ENCODE data around the gene R3HDM2. TPM values are rescaled to one million over a fixed set of nuclear protein-coding genes. Genes with fewer than 3 reads are reported as not detected.
A peak's percentile ranks its signal among the peaks of the same experiment; 100 is the strongest.
"Not testable (repeated sequence)": the region's sequence is repeated elsewhere in the genome, so short reads cannot be mapped to it uniquely, and the experiment has no call there.

R3HDM2 gene
- total RNA-seq, 2 donors from 2014 or later = 49.7 to 51.8 TPM

DNA sequence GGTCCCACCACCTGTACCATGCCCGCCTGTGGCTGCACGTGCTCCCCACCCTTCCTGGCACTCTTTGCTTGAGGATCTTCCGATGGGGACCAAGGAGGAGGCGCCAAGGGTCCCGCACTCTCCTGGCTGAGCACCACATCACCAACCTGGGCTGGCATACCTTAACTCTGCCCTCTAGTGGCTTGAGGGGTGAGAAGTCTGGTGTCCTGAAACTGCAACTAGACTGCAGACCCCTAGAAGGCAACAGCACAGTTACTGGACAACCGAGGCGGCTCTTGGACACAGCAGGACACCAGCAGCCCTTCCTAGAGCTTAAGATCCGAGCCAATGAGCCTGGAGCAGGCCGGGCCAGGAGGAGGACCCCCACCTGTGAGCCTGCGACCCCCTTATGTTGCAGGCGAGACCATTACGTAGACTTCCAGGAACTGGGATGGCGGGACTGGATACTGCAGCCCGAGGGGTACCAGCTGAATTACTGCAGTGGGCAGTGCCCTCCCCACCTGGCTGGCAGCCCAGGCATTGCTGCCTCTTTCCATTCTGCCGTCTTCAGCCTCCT, 25.4 kb upstream of the R3HDM2 start:
- intact Hi-C loops (cut with DNase I) = loop anchor here in 1 of 2 donors (5.0 kb wide), 1 partner anchor 149 kb away; no protein-coding TSS in a partner anchor
- DNase-seq (ENCODE audit: low spot score) = peak; percentile 71

DNA sequence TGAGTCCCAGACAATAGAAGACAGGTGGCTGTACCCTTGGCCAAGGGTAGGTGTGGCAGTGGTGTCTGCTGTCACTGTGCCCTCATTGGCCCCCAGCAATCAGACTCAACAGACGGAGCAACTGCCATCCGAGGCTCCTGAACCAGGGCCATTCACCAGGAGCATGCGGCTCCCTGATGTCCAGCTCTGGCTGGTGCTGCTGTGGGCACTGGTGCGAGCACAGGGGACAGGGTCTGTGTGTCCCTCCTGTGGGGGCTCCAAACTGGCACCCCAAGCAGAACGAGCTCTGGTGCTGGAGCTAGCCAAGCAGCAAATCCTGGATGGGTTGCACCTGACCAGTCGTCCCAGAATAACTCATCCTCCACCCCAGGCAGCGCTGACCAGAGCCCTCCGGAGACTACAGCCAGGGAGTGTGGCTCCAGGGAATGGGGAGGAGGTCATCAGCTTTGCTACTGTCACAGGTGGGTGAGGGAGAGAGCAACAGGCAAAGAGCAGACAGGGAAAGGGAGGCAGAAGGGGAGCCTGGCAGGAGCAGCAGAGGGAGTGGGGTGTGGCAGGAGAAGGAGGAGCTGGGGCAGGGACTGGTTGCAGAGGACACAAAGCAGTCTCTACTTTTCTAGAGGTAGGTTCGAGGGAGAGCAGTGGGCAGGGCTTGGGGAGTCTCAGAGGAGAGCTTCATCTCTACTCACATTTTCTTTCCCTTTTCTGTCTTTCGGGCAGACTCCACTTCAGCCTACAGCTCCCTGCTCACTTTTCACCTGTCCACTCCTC, 24.7 kb upstream of the R3HDM2 start:
- DNase-seq (ENCODE audit: low spot score) = peak; percentile 42
- intact Hi-C loops (cut with DNase I) = loop anchor here in 1 of 2 donors (5.0 kb wide), 1 partner anchor 148 kb away; no protein-coding TSS in a partner anchor

DNA sequence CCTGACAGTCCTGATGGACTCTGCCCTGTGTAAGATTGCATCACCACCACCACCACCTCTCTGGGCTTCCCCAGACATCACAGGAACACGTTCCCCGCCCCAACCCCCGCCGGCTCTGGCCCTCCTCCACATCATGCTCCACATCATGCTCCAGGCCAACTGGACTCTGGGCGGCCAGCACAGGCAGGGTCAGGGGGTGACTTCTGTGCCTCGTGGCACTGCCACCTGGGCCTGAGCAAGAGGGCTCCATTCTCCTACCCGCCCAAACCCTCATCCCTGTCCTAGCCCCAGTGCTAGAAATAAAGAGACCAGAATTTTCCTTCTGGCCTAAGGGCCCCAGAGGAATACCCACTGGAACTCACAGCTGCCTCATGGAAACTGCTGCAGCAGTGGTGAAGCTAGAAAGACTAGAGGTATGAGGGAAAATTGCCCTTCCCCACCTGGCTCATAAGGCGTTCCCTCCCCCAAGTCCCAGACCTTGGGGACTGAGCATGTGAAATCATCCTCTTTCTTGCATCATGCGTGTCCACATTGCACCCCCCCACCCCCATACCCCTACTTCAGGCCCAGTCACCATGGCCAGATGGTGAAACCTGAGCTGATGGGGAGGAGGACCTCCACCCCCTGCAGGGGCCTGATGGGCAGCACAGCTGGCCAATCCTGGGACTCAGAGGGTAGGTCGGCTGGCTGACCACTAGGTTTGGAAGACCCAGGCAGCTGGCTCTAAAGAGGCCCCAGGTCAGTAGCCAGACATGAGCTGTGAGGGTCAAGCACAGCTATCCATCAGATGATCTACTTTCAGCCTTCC, 23.9 kb upstream of the R3HDM2 start, which contains the start of gene INHBE:
INHBE (plus strand) TSS at position 742 of the 808 bp plus-strand sequence. CDS start 230 bp downstream, outside the sequence.
- intact Hi-C loops (cut with DNase I) = loop anchor here (5.0 kb wide), 2 partner anchors 147 to 192 kb away; no protein-coding TSS in a partner anchor
- DNase-seq (ENCODE audit: low spot score) = peak; percentile 77

DNA sequence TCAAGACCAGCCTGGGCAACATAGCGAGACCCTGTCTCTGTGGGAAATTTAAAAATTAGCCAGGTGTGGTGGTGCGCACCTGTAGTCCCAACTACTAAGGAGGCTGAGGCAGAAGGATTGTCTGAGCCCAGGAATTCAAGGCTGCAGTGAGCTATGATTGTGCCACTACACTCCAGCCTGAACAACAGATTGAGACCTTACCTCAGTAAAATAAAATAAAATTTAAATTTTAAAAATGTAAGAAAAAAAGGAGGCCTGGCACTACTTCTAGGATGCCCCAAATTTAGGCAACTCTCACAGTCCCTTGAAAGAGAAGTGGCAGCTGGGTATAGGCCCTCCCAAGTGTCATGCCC, 23.3 kb upstream of the R3HDM2 start:
- DNase-seq (ENCODE audit: low spot score) = no peak
- intact Hi-C loops (cut with DNase I) = loop anchor here (5.0 kb wide), 2 partner anchors 147 to 192 kb away; no protein-coding TSS in a partner anchor

DNA sequence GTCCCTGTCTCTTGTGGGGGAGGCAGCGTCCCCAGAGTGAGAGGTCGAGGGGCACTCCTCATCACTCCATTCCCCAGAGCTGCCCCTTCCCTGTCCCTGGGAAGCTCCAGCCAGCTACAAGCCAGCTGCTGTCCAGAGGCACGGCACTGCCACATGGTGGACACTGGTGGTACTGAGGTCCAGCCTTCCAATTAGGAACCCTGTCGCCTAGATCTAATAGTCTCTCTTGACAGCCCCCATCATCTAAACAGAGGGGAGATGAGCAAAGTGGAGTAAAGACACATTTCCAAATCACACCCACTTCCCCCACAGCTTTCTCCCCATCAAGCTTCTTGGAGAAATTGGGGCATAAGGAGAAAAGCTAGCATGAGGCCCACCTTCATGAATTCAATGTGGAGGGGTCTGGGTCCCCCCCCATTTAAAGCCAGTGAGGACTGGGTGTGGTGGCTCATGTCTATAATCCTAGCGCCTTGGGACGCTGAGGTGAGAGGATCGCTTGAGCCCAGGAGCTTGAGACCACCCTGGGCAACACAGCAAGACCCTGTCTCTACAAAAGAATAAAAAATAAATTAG, 22.2 kb upstream of the R3HDM2 start:
- intact Hi-C loops (cut with DNase I) = loop anchor here (5.0 kb wide), 2 partner anchors 146 to 191 kb away; no protein-coding TSS in a partner anchor
- peak; percentile 93 for DNase-seq (ENCODE audit: low spot score)

DNA sequence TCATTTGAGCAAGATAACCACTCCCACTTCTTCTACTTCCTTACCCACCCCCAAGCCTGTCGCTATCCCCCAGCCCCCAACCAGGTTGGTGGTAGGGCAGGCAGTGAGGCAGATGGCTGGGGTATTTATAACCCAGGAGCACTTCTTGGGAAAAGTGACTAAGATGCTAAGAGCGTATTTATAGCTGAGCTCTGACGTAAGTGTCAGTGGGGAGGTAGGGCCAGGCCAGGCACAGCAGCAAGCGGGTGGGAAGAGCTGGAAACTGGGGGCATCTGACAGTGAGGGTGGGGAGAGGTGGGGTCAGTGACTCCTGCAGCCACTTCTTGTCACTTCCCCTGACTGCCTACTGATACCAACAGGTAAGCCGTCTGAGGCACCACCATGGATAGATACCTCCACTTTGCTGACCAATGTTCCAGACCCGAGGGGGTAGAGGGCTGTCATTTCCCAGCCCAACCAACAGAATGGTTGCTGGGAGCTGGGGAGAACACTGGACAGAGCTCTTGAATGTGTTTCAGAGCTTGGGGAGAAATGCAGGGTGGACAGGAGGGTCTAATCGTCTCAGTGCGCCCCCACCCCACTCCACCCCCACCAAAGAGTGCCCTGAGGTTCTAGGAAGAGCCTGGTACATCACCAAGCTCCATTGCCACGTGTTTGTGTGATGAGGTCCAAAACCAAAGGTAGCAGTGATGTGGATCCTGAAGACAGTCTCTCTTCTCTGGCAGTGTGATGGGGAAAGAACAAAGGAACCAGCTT, 21.5 kb upstream of the R3HDM2 start:
- intact Hi-C loops (cut with DNase I) = loop anchor here (5.0 kb wide), 2 partner anchors 145 to 190 kb away; no protein-coding TSS in a partner anchor
- peak; percentile 78 for DNase-seq (ENCODE audit: low spot score)

DNA sequence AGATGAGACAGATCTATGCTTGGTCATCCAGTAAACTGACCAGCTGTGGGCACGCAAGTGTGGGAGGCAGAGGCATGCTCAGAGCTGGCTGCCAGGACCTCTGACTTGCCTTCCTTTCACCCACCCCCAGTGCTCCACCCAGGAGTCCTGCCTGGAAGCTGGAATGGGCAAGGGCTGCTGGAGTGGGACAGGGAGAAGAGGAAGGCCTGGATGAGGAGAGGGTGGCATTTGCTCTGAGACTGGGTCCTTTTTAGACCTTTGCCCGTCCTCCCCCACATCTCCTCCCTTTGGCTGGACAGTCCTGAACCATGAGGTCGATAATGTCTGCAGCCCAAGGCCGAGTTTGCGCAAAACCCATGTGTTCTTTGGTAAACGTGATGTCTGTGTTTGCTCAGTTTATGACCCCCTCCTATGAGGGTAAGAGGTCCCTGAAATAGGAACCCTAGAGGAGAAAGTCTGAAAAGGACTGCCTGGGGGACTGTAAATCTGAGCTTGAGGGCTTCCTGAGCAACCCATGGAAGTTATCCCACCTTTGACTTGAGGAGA, 20.5 kb upstream of the R3HDM2 start:
- intact Hi-C loops (cut with DNase I) = loop anchor here (5.0 kb wide), 2 partner anchors 144 to 189 kb away; no protein-coding TSS in a partner anchor
- peak; percentile 47 for DNase-seq (ENCODE audit: low spot score)

DNA sequence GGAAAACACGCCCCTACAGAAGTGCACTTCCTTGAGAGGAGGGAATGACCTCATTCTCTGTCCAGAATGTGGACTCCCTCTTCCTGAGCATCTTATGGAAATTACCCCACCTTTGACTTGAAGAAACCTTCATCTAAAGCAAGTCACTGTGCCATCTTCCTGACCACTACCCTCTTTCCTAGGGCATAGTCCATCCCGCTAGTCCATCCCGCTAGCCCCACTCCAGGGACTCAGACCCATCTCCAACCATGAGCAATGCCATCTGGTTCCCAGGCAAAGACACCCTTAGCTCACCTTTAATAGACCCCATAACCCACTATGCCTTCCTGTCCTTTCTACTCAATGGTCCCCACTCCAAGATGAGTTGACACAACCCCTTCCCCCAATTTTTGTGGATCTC, 19.2 kb upstream of the R3HDM2 start:
- no peak for DNase-seq (ENCODE audit: low spot score)
- intact Hi-C loops (cut with DNase I) = loop anchor here (5.0 kb wide), 2 partner anchors 143 to 188 kb away; no protein-coding TSS in a partner anchor

DNA sequence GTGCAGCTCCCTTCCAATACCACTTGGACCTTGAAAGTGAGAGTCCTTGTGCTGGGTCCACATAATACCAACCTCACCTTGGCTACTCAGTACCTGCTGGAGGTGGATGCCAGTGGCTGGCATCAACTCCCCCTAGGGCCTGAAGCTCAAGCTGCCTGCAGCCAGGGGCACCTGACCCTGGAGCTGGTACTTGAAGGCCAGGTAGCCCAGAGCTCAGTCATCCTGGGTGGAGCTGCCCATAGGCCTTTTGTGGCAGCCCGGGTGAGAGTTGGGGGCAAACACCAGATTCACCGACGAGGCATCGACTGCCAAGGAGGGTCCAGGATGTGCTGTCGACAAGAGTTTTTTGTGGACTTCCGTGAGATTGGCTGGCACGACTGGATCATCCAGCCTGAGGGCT, 18.5 kb upstream of the R3HDM2 start:
- intact Hi-C loops (cut with DNase I) = no loop called here
- DNase-seq (ENCODE audit: low spot score) = no peak

DNA sequence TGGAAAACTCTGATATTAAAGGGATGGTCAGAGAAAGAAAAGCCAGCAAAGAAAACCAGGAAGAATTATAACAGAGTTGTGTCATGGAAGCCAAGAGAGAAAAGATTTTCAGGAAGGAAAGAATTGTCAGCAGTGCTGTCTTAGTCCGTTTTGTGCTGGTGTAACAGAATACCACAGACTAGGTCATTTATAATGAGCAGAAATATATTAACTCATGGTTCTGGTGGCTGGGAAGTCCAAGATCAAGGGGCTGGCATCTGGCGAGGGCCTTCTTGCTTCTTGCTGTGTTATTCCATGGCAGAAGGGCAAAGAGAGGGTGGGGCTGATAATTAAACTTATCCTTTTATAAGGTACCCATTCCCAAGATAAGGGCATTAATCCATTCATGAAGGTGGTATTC, 17.8 kb upstream of the R3HDM2 start:
- intact Hi-C loops (cut with DNase I) = no loop called here
- no peak for DNase-seq (ENCODE audit: low spot score)

DNA sequence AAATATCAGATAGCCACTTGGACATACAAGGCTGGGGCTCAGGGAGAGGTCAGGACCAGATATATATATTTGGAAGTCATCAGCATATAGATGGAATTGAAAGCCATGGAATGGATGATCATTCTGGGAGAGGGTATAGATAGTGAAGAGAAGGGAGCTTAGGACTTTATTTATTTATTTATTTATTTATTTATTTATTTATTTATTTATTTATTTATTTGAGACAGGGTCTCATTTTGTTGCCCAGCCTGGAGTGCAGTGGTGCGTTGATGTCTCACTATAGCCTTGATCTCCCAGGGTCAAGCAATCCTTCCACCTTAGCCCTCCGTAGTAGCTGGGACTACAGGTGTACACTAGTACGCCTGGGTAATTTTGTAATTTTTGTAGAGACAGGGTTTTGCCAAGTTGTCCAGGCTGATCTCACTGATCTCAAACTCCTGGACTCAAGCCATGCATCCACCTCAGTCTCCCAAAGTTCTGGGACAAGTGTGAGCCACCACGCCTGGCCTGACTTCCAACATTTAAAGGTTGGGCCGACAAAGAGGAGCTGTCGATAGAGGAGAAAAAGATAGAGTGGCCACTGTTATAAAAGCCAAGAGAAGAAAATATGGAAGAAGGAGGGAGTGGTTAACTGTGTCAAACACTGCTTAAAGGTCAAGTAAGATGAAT, 15.6 kb upstream of the R3HDM2 start:
- intact Hi-C loops (cut with DNase I) = no loop called here
- peak; percentile 24 for DNase-seq (ENCODE audit: low spot score)

DNA sequence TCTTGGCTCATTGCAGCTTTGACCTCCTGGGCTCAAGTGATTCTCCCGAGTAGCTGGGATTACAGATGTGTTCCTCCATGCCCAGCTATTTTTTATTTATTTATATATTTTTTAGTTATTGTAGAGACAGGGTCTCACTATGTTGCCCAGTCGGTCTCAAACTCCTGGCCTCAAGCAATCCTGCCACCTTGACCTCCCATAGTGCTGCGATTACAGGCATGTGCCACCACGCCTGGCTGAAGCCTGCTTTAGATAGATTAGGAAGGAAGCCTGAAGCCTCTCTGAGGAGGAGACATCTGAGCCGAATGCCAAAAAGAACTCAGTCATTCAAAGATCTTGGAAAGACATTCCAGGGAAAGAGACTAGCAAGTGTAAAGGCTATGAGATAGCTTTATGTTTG, 13.9 kb upstream of the R3HDM2 start:
- intact Hi-C loops (cut with DNase I) = no loop called here
- DNase-seq (ENCODE audit: low spot score) = peak; percentile 5

DNA sequence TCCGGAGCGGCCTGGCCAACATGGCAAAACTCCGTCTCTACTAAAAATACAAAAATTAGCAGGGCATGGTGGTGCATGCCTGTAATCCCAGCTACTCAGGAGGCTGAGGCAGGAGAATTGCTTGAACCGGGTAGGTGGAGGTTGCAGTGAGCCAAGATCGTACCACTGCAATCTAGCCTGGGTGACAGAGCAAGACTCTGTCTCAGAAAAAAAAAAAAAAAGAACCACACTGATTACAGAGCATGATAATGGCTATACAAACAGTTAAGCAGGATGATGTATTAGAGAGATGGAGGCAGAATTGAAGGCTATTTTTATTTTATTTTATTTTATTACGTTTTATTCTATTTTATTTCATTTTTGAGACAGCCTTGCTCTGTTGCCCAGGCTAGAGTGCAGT, 13.5 kb upstream of the R3HDM2 start:
- intact Hi-C loops (cut with DNase I); DNase-seq (ENCODE audit: low spot score): not testable (repeated sequence)

DNA sequence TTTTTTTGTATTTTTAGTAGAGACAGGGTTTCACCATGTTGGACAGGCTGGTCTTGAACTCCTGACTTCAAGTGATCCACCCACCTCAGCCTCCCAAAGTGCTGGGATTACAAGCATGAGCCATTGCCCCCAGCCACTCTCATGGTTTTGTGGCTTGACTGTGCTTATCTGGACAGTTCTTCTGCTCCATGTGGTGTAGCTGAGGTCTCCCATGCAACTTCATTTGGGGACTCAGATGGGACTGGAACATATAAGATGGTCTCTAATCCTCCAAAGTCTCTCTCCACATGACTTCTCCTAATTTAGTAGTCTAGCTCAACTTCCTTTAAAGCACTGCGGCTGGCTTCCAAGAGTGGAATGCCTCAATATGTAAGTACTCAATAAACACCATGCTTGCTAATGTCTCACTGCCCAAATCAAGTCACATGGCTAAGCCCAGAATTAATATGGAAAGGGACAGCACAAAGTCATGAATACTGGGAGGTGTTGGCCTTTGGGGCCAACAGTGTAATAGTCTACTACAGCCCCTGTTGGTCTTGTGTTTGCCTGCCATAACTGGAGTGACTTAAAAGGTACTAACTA, 11.1 kb upstream of the R3HDM2 start:
- no peak for DNase-seq (ENCODE audit: low spot score)
- intact Hi-C loops (cut with DNase I) = no loop called here

DNA sequence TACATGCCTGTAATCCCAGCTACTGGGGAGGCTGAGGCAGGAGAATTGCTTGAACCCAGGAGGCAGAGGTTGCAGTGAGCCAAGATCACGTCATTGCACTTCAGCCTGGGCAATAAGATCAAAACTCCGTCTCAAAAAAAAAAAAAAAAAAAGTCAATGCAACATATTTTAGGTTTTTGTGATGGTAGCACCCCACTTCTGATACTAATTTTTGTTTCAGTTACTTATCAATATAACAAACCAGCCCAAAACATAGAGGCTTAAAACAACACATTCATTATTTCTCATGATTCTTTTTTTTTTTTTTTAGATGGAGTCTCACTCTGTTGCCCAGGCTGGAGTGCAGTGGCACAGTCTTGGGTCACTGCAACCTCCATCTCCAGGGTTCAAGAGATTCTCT, 10.6 kb upstream of the R3HDM2 start:
- intact Hi-C loops (cut with DNase I); DNase-seq (ENCODE audit: low spot score): not testable (repeated sequence)

DNA sequence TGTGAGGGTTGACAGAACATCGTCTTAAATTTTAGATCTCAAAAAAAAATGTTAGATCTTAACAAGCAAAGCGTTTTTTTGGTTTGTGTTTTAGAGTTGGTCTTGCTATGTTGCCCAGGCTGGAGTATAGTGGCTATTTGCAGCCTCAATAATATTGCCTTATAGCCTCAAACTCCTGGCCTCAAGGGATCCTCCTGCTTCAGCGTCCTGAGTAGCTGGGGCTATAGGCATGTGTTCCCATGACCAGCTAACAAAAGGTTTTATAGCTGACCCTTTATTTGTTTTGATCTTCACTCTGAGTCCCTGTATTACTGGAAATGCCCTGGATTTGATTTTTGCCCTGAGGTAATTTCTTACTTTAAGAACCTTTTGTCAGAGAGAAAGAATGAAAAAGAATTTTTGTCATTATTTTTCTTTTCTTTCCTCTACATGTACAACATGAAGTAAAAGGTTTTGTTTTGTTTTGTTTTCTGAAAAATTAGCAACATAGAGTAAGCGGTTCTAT, 9.0 kb upstream of the R3HDM2 start:
- no peak for DNase-seq (ENCODE audit: low spot score)
- intact Hi-C loops (cut with DNase I) = no loop called here

DNA sequence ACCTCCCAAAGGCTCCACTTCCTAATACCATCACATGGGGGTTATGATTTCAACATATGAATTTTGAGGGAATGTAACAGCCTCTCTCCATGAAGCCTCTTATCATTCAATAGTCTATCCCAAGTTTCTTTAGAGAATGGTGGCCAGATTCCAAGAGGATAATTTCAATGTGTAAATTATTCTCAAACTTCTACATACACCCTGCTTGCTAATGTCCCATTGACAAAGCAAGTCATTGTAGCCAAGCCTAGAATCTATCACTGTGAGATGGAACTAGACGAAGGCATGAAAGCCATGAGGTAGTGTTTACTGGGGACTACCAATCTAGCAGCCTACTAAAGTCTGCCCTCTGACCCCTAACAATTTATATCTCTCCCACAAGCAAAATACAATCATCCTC, 7.6 kb upstream of the R3HDM2 start:
- intact Hi-C loops (cut with DNase I) = no loop called here
- no peak for DNase-seq (ENCODE audit: low spot score)

All from posterior vena cava (tissue), 2 donors.